ENCODE measurements around the gene CHST13.
A peak's percentile ranks its signal among the peaks of the same experiment; 100 is the strongest.

Gene CHST13

GRCh38 chr3:126509597-126510307, 14.2 kb upstream of the CHST13 start:
- DNase-seq (ENCODE audit: low spot score): no peak

- DNase-seq (ENCODE audit: low spot score): no peak
Observed at GRCh38 chr3:126510308-126510910, 13.5 kb upstream of the CHST13 start.

- DNase-seq (ENCODE audit: low spot score): no peak
Observed at GRCh38 chr3:126511291-126511690, 12.7 kb upstream of the CHST13 start.

- DNase-seq (ENCODE audit: low spot score): no peak
Observed at GRCh38 chr3:126512026-126512425, 11.9 kb upstream of the CHST13 start.

GRCh38 chr3:126512916-126513650, 10.9 kb upstream of the CHST13 start:
- no peak for DNase-seq (ENCODE audit: low spot score)

GRCh38 chr3:126514161-126514560, 9.8 kb upstream of the CHST13 start:
- DNase-seq (ENCODE audit: low spot score): no peak

- no peak for DNase-seq (ENCODE audit: low spot score)
Observed at GRCh38 chr3:126515066-126515706, 8.8 kb upstream of the CHST13 start.

GRCh38 chr3:126516152-126516935, 7.6 kb upstream of the CHST13 start:
- DNase-seq (ENCODE audit: low spot score): no peak

- no peak for DNase-seq (ENCODE audit: low spot score)
Observed at GRCh38 chr3:126516936-126517290, 7.0 kb upstream of the CHST13 start.

- no peak for DNase-seq (ENCODE audit: low spot score)
Observed at GRCh38 chr3:126517291-126517951, 6.5 kb upstream of the CHST13 start, which contains the start of gene UROC1. Gene UROC1 (minus strand): TSS chr3:126517773. CDS start chr3:126517719, 54 bp downstream.

GRCh38 chr3:126517986-126518778, 5.8 kb upstream of the CHST13 start:
- no peak for DNase-seq (ENCODE audit: low spot score)

- no peak for DNase-seq (ENCODE audit: low spot score)
Observed at GRCh38 chr3:126518779-126519177, 5.2 kb upstream of the CHST13 start.

- DNase-seq (ENCODE audit: low spot score): no peak
Observed at GRCh38 chr3:126519506-126520455, 4.2 kb upstream of the CHST13 start.

- no peak for DNase-seq (ENCODE audit: low spot score)
Observed at GRCh38 chr3:126521122-126521891, 2.6 kb upstream of the CHST13 start.

- DNase-seq (ENCODE audit: low spot score): peak; percentile 37
Observed at GRCh38 chr3:126522363-126522788, 1.6 kb upstream of the CHST13 start.

- no peak for DNase-seq (ENCODE audit: low spot score)
Observed at GRCh38 chr3:126524429-126524988, 554 bp downstream of the CHST13 start.

- no peak for DNase-seq (ENCODE audit: low spot score)
Observed at GRCh38 chr3:126525091-126525852, 1.3 kb downstream of the CHST13 start.
